Neuron (in vitro differentiated cells): Measurements from ENCODE around the gene YES1.
"Not testable (repeated sequence)": the region's sequence is repeated elsewhere in the genome, so short reads cannot be mapped to it uniquely, and the experiment has no call there.

ENCODE experiments used
- H2AFZ ChIP-seq: one replicate; pipeline ENCODE4 v1.6.1; 2013; ENCODE audit warnings: low read depth, mild to moderate bottlenecking, inconsistent platforms, low read length, moderate library complexity
- H3K27me3 ChIP-seq: one replicate; pipeline ENCODE4 v1.6.1; 2013; ENCODE audit warnings: low read length; ENCODE audit not compliant: insufficient read depth
- H3K36me3 ChIP-seq: one replicate; pipeline ENCODE4 v1.6.1; 2013; ENCODE audit warnings: low read length; ENCODE audit not compliant: insufficient read depth
- H3K4me1 ChIP-seq: one replicate; pipeline ENCODE4 v1.6.1; 2013; ENCODE audit warnings: low read length; ENCODE audit not compliant: insufficient read depth
- H3K4me3 ChIP-seq: 2 replicates; pipeline ENCODE4 v1.5.1; 2013; ENCODE audit warnings: mild to moderate bottlenecking, low read length, moderate library complexity
- H3K9me3 ChIP-seq: one replicate; pipeline ENCODE4 v1.6.1; 2013; ENCODE audit warnings: low read length

The YES1 gene

DNA sequence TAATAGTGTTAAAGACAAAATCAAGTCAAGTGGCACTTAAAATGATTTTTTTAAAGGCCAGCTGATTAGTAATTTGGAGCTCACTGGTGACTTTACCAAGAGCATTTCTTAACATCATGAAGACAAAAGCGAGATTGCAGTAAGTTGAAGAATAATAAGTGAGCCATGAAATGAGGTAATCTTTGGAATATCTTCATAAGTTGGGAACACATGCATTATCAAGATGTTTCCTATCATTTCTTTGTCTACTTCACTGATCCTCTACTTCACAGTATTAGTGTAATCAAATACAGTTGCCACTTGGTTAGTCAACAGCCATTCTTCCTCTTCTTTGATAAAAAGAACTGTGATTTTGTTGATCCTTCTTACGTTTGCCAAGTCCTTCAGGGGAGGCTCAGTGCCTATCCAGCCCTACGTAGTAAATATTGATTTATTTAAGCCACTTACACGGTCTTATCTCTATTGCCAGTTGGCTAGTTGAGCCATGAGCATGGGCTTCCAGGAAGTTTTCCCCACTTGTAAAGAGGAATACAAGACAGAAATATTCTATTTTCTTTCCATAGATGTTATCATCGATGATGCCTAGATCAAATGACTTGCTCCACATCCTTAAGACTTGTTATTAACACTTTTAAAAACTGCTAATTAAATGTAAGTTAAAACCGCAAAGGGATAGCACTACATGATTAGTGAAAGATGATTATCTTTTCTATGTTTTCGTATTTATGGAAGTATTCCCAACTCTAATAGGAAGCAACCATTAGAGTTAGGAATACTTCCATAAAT, 46.1 kb downstream of the YES1 start:
- no peaks in the 10 kb centered on the region for H3K27me3 ChIP-seq
- H3K9me3 ChIP-seq, result no peaks in the 10 kb centered on the region
- no peak overlapping the region for H3K4me3 ChIP-seq
- H2AFZ ChIP-seq, result no peak overlapping the region
- H3K4me1 ChIP-seq, result no peaks in the 10 kb centered on the region
- no peaks in the 10 kb centered on the region for H3K36me3 ChIP-seq

DNA sequence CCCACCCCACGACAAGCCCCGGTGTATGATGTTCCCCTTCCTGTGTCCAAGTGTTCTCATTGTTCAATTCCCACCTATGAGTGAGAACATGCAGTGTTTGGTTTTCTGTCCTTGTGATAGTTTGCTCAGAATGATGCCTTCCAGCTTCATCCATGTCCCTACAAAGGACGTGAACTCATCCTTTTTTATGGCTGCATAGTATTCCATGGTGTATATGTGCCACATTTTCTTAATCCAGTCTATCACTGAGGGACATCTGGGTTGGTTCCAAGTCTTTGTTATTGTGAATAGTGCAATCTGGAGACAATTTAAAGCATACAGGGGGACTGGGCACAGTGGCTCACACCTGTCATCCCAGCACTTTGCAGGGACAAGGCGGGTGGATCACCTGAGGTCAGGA, 52.2 kb downstream of the YES1 start:
- H3K4me3 ChIP-seq, H3K27me3 ChIP-seq, H3K9me3 ChIP-seq, H3K4me1 ChIP-seq, H2AFZ ChIP-seq: not testable (repeated sequence)
- H3K36me3 ChIP-seq, result peaks cover 12% of the 10 kb centered on the region

DNA sequence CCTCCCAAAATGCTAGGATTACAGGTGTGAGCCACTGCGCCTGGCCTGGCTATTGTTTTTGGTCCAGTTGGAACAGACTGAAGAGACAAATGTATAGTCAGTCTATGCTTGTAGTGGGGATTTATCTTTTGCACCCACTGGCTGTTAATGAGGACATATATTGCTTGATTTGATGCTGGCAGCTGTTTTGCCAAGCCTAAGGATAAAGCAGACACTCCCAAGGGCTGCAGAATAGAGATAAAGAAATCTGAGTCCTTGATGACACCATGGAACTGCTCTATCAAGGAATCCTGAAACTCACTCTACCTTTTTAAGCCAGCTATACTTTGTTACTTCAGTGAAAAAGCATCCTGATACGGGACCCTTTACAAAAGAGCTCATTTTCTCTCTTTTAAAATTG, 56.5 kb downstream of the YES1 start:
- no peak overlapping the region for H3K4me3 ChIP-seq
- H3K4me1 ChIP-seq, result no peaks in the 10 kb centered on the region
- peaks cover 18% of the 10 kb centered on the region for H3K36me3 ChIP-seq
- no peaks in the 10 kb centered on the region for H3K27me3 ChIP-seq
- no peaks in the 10 kb centered on the region for H3K9me3 ChIP-seq
- no peak overlapping the region for H2AFZ ChIP-seq

DNA sequence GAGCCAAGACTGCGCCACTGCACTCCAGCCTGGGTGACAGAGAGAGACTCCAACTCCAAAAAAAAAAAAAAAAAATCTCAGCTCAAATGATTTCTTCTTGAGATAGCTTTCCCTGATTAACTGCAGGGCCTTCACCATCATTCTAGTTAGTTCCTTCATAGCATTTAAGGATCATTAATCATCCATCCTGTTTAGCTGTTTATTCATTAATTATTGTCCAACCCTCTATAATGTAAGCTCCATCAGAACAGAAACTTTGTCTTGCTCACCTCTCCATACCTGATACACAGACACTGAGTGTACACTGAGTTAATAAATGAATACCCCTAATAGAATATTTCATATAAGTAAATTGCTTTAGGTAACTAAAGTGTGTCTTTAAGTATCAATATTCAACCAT, 57.4 kb downstream of the YES1 start:
- Histone ChIP-seq H3K9me3 (no peaks in the 10 kb centered on the region), H2AFZ (no peak overlapping the region), H3K27me3 (no peaks in the 10 kb centered on the region), H3K4me3 (no peak overlapping the region), H3K4me1 (no peaks in the 10 kb centered on the region), H3K36me3 (peaks cover 18% of the 10 kb centered on the region)

DNA sequence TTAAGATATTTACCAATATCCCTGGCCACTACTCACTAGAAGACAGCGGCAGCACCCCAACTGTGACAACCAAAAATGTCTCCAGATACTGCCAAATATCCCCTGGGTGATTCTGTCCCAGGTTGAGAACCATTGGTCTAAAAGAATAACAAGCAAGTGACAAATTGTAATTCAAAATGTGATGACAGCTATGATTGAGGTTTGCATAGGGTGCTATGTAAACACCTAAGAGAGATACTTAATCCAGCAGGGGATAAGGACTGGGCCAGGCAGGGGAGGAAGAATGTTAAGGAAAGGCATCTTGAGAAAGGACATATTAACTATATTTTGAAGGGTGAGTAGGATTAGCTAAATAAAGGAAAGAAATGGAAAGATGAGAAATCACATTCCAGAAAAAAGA, 61.6 kb downstream of the YES1 start:
- H3K4me1 ChIP-seq, result no peaks in the 10 kb centered on the region
- H3K9me3 ChIP-seq, result no peaks in the 10 kb centered on the region
- H3K4me3 ChIP-seq, result no peak overlapping the region
- peaks cover 13% of the 10 kb centered on the region for H3K36me3 ChIP-seq
- no peak overlapping the region for H2AFZ ChIP-seq
- H3K27me3 ChIP-seq, result no peaks in the 10 kb centered on the region

DNA sequence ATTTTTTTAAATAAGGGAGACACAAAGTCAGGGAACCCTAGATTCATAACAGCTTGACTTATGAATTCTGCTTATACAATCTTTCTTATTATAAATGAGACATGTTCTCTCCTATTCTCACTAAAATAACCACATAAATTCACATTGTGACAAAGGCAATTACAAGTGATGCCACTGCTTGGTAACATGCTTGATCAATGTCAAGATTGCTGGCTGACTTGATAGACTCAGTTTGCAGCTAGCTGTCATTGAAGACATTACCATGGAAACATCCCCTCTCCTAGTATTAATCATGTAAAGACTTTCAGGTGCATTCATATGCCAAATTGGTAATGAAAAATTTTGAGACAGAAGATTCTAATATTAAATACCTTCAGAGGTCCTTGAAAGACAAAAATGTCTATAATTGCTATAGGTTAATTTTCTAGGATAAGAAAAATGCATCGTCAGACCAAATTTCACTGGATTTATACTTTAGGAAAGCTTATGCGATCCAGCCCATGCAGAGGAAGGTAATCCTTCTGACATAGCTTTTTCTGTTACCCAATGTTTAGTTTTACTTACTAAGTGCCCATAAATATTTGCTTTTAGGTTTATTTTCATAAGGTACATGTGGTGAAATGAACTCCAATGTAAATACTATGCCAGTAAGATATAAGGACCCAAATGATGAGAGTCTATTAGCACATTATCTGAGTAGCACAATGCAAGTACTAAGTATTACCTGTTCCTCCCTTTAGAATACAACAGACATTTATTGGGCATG, 67.0 kb downstream of the YES1 start:
- Histone ChIP-seq H3K27me3 (no peaks in the 10 kb centered on the region), H3K4me3 (no peak overlapping the region), H3K36me3 (peaks cover 33% of the 10 kb centered on the region), H3K9me3 (no peaks in the 10 kb centered on the region), H2AFZ (no peak overlapping the region), H3K4me1 (no peaks in the 10 kb centered on the region)

DNA sequence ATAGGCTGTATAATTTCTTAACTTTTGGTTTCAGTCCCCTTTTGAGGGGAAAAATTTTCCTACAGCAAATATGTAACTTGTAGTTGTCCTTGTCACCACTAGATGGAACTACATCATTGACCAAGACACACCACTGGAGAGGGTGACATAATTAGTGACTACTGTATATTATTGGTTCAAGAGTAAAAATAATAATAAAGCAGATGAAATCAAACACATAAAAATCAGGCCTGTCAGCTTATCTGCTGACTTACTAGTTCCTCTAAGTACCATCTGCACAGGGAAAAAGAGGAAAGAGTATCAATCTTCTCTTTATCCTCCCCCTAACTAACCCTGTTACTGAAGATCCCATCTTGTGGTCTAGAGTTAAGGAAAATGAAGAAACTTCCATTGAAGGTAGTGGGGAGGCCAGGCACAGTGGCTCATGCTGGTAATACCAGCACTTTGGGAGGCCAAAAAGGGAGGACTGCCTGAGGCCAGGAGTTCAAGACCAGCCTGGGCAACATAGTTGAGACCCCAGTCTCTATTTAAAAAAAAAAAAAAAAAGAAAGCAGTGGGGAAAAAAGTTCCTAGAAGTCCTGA, 70.0 kb downstream of the YES1 start:
- Histone ChIP-seq H3K36me3 (peaks cover 36% of the 10 kb centered on the region), H2AFZ (no peak overlapping the region), H3K27me3 (no peaks in the 10 kb centered on the region), H3K9me3 (no peaks in the 10 kb centered on the region), H3K4me3 (no peak overlapping the region), H3K4me1 (no peaks in the 10 kb centered on the region)

DNA sequence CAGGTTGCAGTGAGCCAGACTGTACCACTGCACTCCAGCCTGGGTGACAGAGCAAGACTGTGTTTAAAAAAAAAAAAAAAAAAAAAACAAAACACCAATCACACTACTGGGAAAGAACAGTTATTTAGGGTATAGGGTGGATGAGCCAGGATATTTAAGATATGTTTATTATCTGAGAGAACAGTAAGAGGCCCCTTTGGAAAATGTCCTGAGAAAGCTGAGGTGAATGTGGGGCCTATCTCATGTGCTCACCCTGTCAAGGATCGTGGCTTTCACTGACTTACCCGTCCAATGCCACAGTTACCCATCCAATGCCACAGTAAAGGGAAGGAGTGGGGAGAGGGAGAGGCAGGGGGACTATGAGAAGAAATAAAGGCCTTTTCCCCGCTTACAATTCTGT, 79.7 kb downstream of the YES1 start:
- Histone ChIP-seq H3K4me1 (no peaks in the 10 kb centered on the region), H2AFZ (no peak overlapping the region), H3K9me3 (no peaks in the 10 kb centered on the region), H3K27me3 (no peaks in the 10 kb centered on the region), H3K36me3 (peaks cover 36% of the 10 kb centered on the region), H3K4me3 (no peak overlapping the region)

DNA sequence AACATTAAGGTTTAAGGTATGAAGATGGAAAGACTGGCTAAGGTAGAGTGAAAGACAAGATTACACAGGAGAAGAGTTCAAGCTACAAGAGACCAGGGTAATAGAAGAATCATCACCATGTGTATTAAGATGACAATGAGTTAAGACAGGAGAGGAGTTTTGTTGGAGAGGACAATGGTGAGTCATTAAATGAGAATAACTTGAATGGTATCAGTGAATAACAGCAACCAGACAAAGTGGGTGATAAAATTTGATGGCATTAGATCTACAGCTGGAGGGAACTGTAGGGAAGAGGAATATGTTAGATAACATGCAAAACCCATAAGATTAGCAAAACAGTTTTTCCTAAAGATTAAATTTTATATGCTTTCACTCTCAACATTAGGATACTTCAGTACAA, 80.9 kb downstream of the YES1 start:
- H3K4me1 ChIP-seq, result no peaks in the 10 kb centered on the region
- no peak overlapping the region for H3K4me3 ChIP-seq
- H3K36me3 ChIP-seq, result peaks cover 27% of the 10 kb centered on the region
- H3K9me3 ChIP-seq, result no peaks in the 10 kb centered on the region
- no peaks in the 10 kb centered on the region for H3K27me3 ChIP-seq
- H2AFZ ChIP-seq, result no peak overlapping the region

DNA sequence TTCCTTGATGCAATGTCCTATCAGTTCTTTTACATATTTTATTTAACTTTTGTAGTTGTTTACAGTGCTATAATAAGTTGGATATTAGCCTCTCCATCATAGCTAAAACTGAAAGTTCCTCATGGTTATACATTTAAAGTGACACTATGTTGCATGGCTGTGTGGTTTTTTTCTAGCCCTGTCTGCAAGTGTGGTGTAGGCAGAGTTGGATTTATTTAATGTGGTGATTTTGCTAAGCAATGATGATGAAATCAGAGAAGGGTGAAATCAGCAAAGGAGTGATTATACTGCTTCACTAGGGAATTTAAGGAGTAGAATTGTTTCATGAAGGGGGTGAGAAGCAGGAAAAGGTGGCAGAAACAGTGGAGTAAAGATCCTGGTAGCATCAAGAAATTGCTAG, 81.3 kb downstream of the YES1 start:
- Histone ChIP-seq H2AFZ (no peak overlapping the region), H3K27me3 (no peaks in the 10 kb centered on the region), H3K9me3 (no peaks in the 10 kb centered on the region), H3K36me3 (peaks cover 22% of the 10 kb centered on the region), H3K4me3 (no peak overlapping the region), H3K4me1 (no peaks in the 10 kb centered on the region)

DNA sequence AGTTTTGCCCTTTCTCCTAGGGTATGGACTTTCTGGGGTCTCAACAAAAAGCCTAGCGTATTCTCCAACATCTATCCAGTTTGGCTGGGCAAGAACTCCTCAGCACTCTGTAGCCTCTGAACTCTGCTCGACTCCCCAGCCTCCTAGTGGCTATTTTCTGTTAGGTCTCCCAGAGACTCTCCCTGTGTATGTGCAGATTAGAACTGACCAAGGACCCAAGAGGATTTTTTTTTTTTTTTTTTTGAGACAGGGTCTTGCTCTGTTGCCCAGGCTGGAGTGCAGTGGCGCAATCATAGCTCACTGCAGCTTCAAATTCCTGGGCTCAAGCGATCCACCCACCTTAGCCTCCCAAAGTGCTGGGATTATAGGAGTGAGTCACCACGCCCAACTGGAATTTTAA, 81.9 kb downstream of the YES1 start:
- H3K36me3 ChIP-seq, result peaks cover 19% of the 10 kb centered on the region
- H2AFZ ChIP-seq, H3K4me1 ChIP-seq, H3K27me3 ChIP-seq, H3K4me3 ChIP-seq, H3K9me3 ChIP-seq: not testable (repeated sequence)

DNA sequence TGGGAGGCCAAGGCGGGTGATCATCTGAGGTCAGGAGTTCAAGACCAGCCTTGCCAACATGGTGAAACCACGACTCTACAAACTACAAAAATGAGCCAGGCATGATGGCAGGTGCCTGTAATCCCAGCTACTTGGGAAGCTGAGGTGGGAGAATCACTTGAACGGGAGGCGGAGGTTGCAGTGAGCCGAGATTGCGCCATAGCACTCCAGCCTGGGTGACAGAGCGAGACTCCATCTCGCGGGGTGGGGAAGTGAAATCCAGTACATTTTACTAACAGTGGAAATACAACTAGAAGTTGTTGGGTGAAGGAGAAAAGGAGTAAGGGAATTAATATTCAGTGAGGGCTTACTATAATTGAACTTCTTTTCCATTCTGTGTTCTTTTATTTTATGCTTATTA, 86.4 kb downstream of the YES1 start:
- no peaks in the 10 kb centered on the region for H3K9me3 ChIP-seq
- H3K36me3 ChIP-seq, result peaks cover 5% of the 10 kb centered on the region

DNA sequence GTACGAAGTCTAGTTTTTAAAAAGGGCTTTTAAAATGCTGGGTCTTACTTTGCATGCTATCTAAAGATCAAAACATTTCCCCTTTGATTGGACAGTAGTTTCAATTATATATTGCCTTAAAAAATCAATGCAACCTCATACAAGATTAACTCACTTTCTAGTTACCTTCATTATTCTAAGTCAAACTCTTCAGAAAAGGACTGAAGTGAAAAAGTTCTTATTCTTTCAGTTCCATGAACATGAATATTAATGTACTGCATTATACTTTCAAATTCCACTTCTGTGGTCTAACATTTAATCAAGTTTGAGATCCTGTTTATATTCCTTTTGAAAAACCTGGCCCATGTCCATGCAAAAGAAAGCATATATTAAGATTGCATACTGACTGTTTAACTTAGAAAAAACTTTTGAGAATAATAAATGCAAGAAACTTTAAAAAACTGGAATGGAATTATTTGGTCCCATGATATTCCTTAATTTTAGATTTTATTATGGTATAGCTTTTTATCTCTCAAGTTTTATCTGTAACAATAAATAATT, 88.4 kb downstream of the YES1 start:
- Histone ChIP-seq H3K9me3 (no peaks in the 10 kb centered on the region), H3K4me3 (no peak overlapping the region), H2AFZ (no peak overlapping the region), H3K4me1 (peaks cover 13% of the 10 kb centered on the region), H3K27me3 (no peaks in the 10 kb centered on the region), H3K36me3 (peaks cover 4% of the 10 kb centered on the region)

More for the DNA sequence above, 86.4 kb downstream of the YES1 start:
- Histone ChIP-seq H3K4me3 (no peak overlapping the region), H3K4me1 (peaks cover 13% of the 10 kb centered on the region), H2AFZ (no peak overlapping the region), H3K27me3 (no peaks in the 10 kb centered on the region)
